Measurements from ENCODE around the gene PPP2R5C.

Gene PPP2R5C

DNA sequence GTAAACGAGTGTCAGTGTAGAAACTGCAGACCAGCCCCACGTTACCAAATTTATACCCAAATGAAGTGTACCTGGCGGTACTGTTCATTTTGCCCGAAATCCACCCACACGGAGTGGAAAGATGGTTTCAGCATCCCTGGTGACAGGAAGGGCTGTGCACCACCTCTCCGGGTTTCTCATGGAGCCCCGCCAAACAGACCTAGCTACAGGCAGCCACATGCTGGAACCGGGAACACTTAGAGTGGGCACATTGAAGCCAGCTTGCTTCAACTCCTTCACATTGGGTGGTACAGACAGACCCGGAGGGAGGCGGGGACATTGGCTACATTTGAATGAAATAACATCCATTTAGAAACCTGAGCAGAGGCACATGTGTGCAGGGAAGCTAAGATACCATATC is 84.4 kb downstream of the PPP2R5C start:
- Histone ChIP-seq H3K4me3 (ENCODE audit: low read depth, low read length) (no peak overlapping the region), H3K4me1 (ENCODE audit: control insufficient read depth, insufficient read depth, low read length) (peaks cover 3% of the 10 kb centered on the region; the same call in 1 of the 2 replicates), H3K27ac (ENCODE audit: extremely low read depth, low read depth, low read length) (no peak overlapping the region), H3K9me3 (ENCODE audit: control insufficient read depth, insufficient read depth, low read depth, low read length) (no peaks in the 10 kb centered on the region), H3K36me3 (ENCODE audit: control insufficient read depth in 2 of 2, insufficient read depth in 1 of 2, low read length in 2 of 2) (peaks cover 0 to 4% of the 10 kb centered on the region in 2 experiments; a peak in 2 of 3 replicates)
- ChIA-PET CTCF (no interaction called here), POLR2A (no interaction called here)
- TF ChIP-seq, protein P1, sequence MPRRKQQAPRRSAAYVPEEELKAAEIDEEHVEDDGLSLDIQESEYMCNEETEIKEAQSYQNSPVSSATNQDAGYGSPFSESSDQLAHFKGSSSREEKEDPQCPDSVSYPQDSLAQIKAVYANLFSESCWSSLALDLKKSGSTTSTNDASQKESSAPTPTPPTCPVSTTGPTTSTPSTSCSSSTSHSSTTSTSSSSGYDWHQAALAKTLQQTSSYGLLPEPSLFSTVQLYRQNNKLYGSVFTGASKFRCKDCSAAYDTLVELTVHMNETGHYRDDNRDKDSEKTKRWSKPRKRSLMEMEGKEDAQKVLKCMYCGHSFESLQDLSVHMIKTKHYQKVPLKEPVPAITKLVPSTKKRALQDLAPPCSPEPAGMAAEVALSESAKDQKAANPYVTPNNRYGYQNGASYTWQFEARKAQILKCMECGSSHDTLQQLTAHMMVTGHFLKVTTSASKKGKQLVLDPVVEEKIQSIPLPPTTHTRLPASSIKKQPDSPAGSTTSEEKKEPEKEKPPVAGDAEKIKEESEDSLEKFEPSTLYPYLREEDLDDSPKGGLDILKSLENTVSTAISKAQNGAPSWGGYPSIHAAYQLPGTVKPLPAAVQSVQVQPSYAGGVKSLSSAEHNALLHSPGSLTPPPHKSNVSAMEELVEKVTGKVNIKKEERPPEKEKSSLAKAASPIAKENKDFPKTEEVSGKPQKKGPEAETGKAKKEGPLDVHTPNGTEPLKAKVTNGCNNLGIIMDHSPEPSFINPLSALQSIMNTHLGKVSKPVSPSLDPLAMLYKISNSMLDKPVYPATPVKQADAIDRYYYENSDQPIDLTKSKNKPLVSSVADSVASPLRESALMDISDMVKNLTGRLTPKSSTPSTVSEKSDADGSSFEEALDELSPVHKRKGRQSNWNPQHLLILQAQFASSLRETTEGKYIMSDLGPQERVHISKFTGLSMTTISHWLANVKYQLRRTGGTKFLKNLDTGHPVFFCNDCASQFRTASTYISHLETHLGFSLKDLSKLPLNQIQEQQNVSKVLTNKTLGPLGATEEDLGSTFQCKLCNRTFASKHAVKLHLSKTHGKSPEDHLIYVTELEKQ (tag by site-specific recombination; IDR thresholded peaks at IDR 0.05; ENCODE audit: borderline replicate concordance) = no peak
- TF ChIP-seq ZNF292 (tag by site-specific recombination; IDR thresholded peaks at IDR 0.05; ENCODE audit: borderline replicate concordance, low read depth) (no peak), KLF8 (tag by site-specific recombination; IDR thresholded peaks at IDR 0.05) (no peak), ZNF280C (tag by site-specific recombination; IDR thresholded peaks at IDR 0.05) (no peak), ZNF140 (tag by site-specific recombination; IDR thresholded peaks at IDR 0.05) (no peak), ATF2 (tag by site-specific recombination; IDR thresholded peaks at IDR 0.05; ENCODE audit: low read depth) (no peak), PRDM6 (tag by site-specific recombination; IDR thresholded peaks at IDR 0.05) (no peak), ZBTB7A (tag by site-specific recombination; IDR thresholded peaks at IDR 0.05; ENCODE audit: low read depth) (no peak), ZNF341 (tag by site-specific recombination; IDR thresholded peaks at IDR 0.05; ENCODE audit: low read depth) (no peak), OSR2 (tag by site-specific recombination; IDR thresholded peaks at IDR 0.05) (no peak), FEZF1 (tag by site-specific recombination; IDR thresholded peaks at IDR 0.05) (no peak), ZBTB44 (tag by site-specific recombination; IDR thresholded peaks at IDR 0.05) (no peak), ZNF76 (tag by site-specific recombination; IDR thresholded peaks at IDR 0.05; ENCODE audit: borderline replicate concordance, low read depth) (no peak), ZNF549 (tag by site-specific recombination; IDR thresholded peaks at IDR 0.05) (no peak), ZNF513 (tag by site-specific recombination; IDR thresholded peaks at IDR 0.05) (no peak), GLIS2 (tag by site-specific recombination; IDR thresholded peaks at IDR 0.05) (no peak), ZNF174 (tag by site-specific recombination; IDR thresholded peaks at IDR 0.05) (no peak), ZNF621 (tag by site-specific recombination; IDR thresholded peaks at IDR 0.05) (no peak), ZIC2 (tag by site-specific recombination; IDR thresholded peaks at IDR 0.05) (no peak)

Data from HEK293 (cell line).